CD4-positive, alpha-beta T cell treated with Interleukin-1 beta for 1 hour (primary cell): ENCODE measurements around the gene BNIP3.
"Not testable (repeated sequence)": the region's sequence is repeated elsewhere in the genome, so short reads cannot be mapped to it uniquely, and the experiment has no call there.

Source experiments
- DNase-seq, 2 donors: peaks; one replicate each; pipeline ENCODE4 v3.0.0-alpha.2; 2020 to 2022

Gene BNIP3

GRCh38 chr10:131928248-131929095, 53.3 kb downstream of the BNIP3 start:
- peak in 1 of 2 donors; percentile 43 for DNase-seq

- no peak for DNase-seq
Measured at GRCh38 chr10:131926743-131927595, 54.8 kb downstream of the BNIP3 start.

GRCh38 chr10:131926253-131926652, 55.5 kb downstream of the BNIP3 start:
- no peak for DNase-seq

- no peak for DNase-seq
Measured at GRCh38 chr10:131925716-131926115, 56.0 kb downstream of the BNIP3 start.

GRCh38 chr10:131925011-131925649, 56.6 kb downstream of the BNIP3 start:
- no peak for DNase-seq

GRCh38 chr10:131923038-131923756, 58.5 kb downstream of the BNIP3 start:
- DNase-seq, result no peak

- no peak for DNase-seq
Measured at GRCh38 chr10:131921184-131921583, 60.5 kb downstream of the BNIP3 start.

GRCh38 chr10:131920693-131921092, 61.0 kb downstream of the BNIP3 start:
- DNase-seq, result no peak

GRCh38 chr10:131920151-131920550, 61.6 kb downstream of the BNIP3 start:
- DNase-seq, result no peak

GRCh38 chr10:131919461-131919860, 62.3 kb downstream of the BNIP3 start:
- not testable (repeated sequence) for DNase-seq
